ENCODE data around the gene NLRP6. TPM values are rescaled to one million over a fixed set of nuclear protein-coding genes. Genes with fewer than 3 reads are reported as not detected.
"Not testable (repeated sequence)": the region's sequence is repeated elsewhere in the genome, so short reads cannot be mapped to it uniquely, and the experiment has no call there.

Gene NLRP6
- total RNA-seq, 2 donors from 2014 or later = not detected

DNA sequence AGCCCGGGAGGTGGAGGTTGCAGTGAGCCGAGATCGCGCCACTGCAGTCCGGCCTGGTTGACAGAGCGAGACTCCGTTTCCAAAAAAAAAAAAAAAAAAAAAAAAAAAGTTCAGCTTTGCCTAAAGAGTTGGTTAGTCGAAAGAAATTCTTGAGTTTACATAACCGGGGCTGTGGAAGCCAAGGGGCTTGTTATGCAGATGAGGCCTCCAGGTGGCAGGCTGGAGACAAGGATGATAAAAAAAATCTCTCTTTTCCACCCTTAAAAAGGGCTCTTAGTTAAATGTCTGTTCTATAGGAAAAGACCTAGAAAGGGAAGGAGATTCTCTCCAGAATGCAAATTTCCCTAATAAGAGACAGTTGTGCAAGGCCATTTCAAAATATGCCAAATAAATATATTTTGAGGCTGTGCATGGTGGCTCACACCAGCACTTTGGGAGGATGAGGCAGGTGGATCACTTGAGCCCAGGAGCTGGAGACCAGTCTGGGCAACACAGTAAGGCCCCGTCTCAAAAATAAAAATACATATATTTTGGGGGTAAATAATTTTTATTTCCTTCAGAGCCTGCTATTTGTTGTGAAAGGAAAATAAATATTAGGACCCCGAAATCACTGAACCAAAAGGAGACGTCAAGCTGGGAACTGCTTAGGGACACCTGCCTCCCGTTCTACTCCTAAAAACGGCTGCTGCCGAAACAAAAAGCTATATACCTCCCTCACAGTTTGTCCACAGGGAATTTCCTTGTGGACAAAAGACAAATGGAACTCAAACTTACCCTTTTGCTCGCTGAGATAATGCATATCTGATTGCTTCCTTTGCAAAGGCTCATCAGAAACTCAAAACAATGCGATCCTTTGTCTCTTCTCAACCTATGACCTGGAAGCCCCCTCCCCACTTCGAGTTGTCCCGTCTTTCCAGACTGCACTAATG, 27.0 kb downstream of the NLRP6 start:
- Histone ChIP-seq H3K27ac (ENCODE audit: low read depth, low read length) (no peak overlapping the region), H3K36me3 (ENCODE audit: control insufficient read depth, insufficient read depth, low read length) (no peaks in the 10 kb centered on the region), H3K4me1 (ENCODE audit: control insufficient read depth, insufficient read depth, low read length) (peaks cover 4% of the 10 kb centered on the region), H3K4me3 (ENCODE audit: low read length) (no peak overlapping the region), H3K9me3 (ENCODE audit: control insufficient read depth, low read length) (no peaks in the 10 kb centered on the region), H3K9ac (ENCODE audit: extremely low read depth, low read length, poor library complexity, severe bottlenecking) (no peak overlapping the region), H3K27me3 (ENCODE audit: control insufficient read depth, insufficient read depth, low read length, poor library complexity, severe bottlenecking) (no peaks in the 10 kb centered on the region)
- TF ChIP-seq, protein P1, sequence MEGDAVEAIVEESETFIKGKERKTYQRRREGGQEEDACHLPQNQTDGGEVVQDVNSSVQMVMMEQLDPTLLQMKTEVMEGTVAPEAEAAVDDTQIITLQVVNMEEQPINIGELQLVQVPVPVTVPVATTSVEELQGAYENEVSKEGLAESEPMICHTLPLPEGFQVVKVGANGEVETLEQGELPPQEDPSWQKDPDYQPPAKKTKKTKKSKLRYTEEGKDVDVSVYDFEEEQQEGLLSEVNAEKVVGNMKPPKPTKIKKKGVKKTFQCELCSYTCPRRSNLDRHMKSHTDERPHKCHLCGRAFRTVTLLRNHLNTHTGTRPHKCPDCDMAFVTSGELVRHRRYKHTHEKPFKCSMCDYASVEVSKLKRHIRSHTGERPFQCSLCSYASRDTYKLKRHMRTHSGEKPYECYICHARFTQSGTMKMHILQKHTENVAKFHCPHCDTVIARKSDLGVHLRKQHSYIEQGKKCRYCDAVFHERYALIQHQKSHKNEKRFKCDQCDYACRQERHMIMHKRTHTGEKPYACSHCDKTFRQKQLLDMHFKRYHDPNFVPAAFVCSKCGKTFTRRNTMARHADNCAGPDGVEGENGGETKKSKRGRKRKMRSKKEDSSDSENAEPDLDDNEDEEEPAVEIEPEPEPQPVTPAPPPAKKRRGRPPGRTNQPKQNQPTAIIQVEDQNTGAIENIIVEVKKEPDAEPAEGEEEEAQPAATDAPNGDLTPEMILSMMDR (conservative IDR thresholded peaks at IDR 0.05) = peak; percentile 73
- H3K27ac Mint-ChIP-seq = no peak overlapping the region
- H3K36me3 Mint-ChIP-seq (ENCODE audit: low read depth) = no peaks in the 10 kb centered on the region
- DNase-seq = peak; percentile 86
- WGBS, 2 experiments (ENCODE audit: insufficient coverage in 1 of 2, insufficient read length in 1 of 2) = 42 to 43% methylated on average over 9 to 17 of the region's 19 CpGs
- peaks cover 48% of the 10 kb centered on the region for H3K4me1 Mint-ChIP-seq
- no peaks in the 10 kb centered on the region for H3K27me3 Mint-ChIP-seq (ENCODE audit: insufficient read depth)
- no peaks in the 10 kb centered on the region for H3K9me3 Mint-ChIP-seq
- no peak overlapping the region for H3K4me3 Mint-ChIP-seq

DNA sequence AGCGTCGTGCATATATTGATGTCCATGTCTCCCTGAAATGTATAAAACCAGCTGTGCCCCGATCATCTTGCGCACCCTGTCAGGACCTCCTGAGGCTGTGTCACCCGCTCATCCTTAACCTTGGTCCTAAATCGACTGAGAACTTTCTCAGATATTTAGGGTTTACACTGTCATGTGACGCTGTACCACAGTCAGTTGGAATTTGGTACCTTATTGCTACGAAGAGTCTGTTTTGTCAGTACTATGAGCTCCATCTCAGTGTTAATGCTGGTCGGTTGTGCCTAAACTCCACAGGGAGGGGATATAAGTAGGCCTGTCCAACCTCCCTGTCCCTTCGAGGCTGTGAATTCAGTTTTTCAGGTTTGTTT, 27.6 kb downstream of the NLRP6 start:
- H3K36me3 Mint-ChIP-seq (ENCODE audit: low read depth) = no peaks in the 10 kb centered on the region
- peak overlapping the region; percentile 36 for H3K27ac Mint-ChIP-seq
- H3K9me3 ChIP-seq (ENCODE audit: control insufficient read depth, low read length) = no peaks in the 10 kb centered on the region
- TF ChIP-seq, protein P1 (conservative IDR thresholded peaks at IDR 0.05) = no peak
- no peaks in the 10 kb centered on the region for H3K27me3 ChIP-seq (ENCODE audit: control insufficient read depth, insufficient read depth, low read length, poor library complexity, severe bottlenecking)
- H3K9me3 Mint-ChIP-seq = no peaks in the 10 kb centered on the region
- H3K36me3 ChIP-seq (ENCODE audit: control insufficient read depth, insufficient read depth, low read length) = no peaks in the 10 kb centered on the region
- H3K27me3 Mint-ChIP-seq (ENCODE audit: insufficient read depth) = no peaks in the 10 kb centered on the region
- peaks cover 42% of the 10 kb centered on the region for H3K4me1 Mint-ChIP-seq
- no peak overlapping the region for H3K27ac ChIP-seq (ENCODE audit: low read depth, low read length)
- no peak overlapping the region for H3K4me3 Mint-ChIP-seq
- 82 to 85% methylated on average over 10 of the region's 10 CpGs for WGBS, 2 experiments (ENCODE audit: insufficient coverage in 1 of 2, insufficient read length in 1 of 2)
- no peak for DNase-seq
- no peak overlapping the region for H3K4me3 ChIP-seq (ENCODE audit: low read length)
- no peaks in the 10 kb centered on the region for H3K4me1 ChIP-seq (ENCODE audit: control insufficient read depth, insufficient read depth, low read length)
- H3K9ac ChIP-seq (ENCODE audit: extremely low read depth, low read length, poor library complexity, severe bottlenecking) = no peak overlapping the region

DNA sequence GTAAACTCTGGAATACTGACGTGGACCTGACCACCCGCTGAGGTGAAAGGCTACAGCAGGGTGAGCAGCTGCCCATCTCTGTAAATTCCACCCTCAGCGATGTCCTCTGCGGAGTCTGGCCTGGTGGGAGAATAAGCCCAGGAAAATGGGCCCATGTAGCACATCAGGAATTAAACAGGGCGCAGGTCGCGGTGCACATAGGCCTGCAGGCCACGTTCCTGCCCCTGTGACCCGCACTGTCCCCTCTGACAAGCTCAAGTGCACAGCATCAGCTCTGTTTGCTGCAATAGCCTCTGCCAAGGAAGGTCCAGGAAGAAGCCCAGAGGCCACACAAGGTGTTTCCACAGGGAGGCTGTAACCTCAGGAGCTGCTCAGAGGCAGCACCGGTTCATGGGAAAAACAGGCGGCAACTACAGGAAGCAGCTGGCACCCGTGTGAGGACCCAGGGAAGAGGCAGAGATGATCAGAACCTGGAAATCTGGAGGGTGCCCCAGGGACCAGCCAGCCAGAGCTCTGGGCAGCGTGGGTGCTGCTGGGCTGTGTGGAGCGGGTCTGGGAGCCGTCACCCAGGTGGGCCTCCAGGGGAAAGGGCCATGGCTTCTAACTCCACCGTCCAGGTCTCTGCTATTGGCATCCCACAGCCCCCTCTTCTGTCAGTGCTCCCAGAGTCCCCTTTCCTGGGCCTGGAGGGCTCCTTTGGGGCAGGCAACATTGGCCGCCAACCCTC, 28.6 kb downstream of the NLRP6 start:
- peak overlapping the region; percentile 55 for H3K27ac Mint-ChIP-seq
- Histone ChIP-seq H3K36me3 (ENCODE audit: control insufficient read depth, insufficient read depth, low read length) (no peaks in the 10 kb centered on the region), H3K27ac (ENCODE audit: low read depth, low read length) (no peak overlapping the region), H3K9me3 (ENCODE audit: control insufficient read depth, low read length) (no peaks in the 10 kb centered on the region), H3K4me1 (ENCODE audit: control insufficient read depth, insufficient read depth, low read length) (peaks cover 2% of the 10 kb centered on the region), H3K9ac (ENCODE audit: extremely low read depth, low read length, poor library complexity, severe bottlenecking) (no peak overlapping the region), H3K4me3 (ENCODE audit: low read length) (no peak overlapping the region), H3K27me3 (ENCODE audit: control insufficient read depth, insufficient read depth, low read length, poor library complexity, severe bottlenecking) (no peaks in the 10 kb centered on the region)
- peaks cover 37% of the 10 kb centered on the region for H3K4me1 Mint-ChIP-seq
- 95% methylated on average over 11 to 17 of the region's 17 CpGs for WGBS, 2 experiments (ENCODE audit: insufficient coverage in 1 of 2, insufficient read length in 1 of 2)
- TF ChIP-seq, protein P1 (conservative IDR thresholded peaks at IDR 0.05) = no peak
- no peaks in the 10 kb centered on the region for H3K27me3 Mint-ChIP-seq (ENCODE audit: insufficient read depth)
- DNase-seq = no peak
- H3K9me3 Mint-ChIP-seq = no peaks in the 10 kb centered on the region
- no peak overlapping the region for H3K4me3 Mint-ChIP-seq
- H3K36me3 Mint-ChIP-seq (ENCODE audit: low read depth) = no peaks in the 10 kb centered on the region

- Mint-ChIP-seq H3K27ac (peak within 1 kb of the TSS; percentile 91), H3K4me1 (peaks cover 45% of the 10 kb centered on the region), H3K4me3 (peak within 1 kb of the TSS; percentile 69)
- not testable (repeated sequence) for H3K36me3 ChIP-seq (ENCODE audit: control insufficient read depth, insufficient read depth, low read length); H3K9me3 ChIP-seq (ENCODE audit: control insufficient read depth, low read length); H3K27ac ChIP-seq (ENCODE audit: low read depth, low read length); H3K27me3 ChIP-seq (ENCODE audit: control insufficient read depth, insufficient read depth, low read length, poor library complexity, severe bottlenecking); H3K36me3 Mint-ChIP-seq (ENCODE audit: low read depth); H3K27me3 Mint-ChIP-seq (ENCODE audit: insufficient read depth); H3K4me1 ChIP-seq (ENCODE audit: control insufficient read depth, insufficient read depth, low read length); H3K9me3 Mint-ChIP-seq
- peak; percentile 88 for DNase-seq
- Histone ChIP-seq H3K4me3 (ENCODE audit: low read length) (peak within 1 kb of the TSS; percentile 75), H3K9ac (ENCODE audit: extremely low read depth, low read length, poor library complexity, severe bottlenecking) (peak within 1 kb of the TSS; percentile 18)
- 42 to 54% methylated on average over 9 to 17 of the region's 28 CpGs for WGBS, 2 experiments (ENCODE audit: insufficient coverage in 1 of 2, insufficient read length in 1 of 2)
Measured at GRCh38 chr11:307766-308708, 29.8 kb downstream of the NLRP6 start, which contains the start of gene IFITM2. Gene IFITM2, plus strand, starts transcription at chr11:307816. Its CDS starts 377 bp downstream, at chr11:308193.
